Stimulated activated CD4-positive, alpha-beta T cell treated with anti-CD3 and anti-CD28 coated beads, Interleukin-4, amount 100 ng/mL, for 4 hours (primary cell): ENCODE results near the gene RIT2.
"Not testable (repeated sequence)": the region's sequence is repeated elsewhere in the genome, so short reads cannot be mapped to it uniquely, and the experiment has no call there.

Source experiments
- DNase-seq, 2 experiments: peaks; one replicate each; pipeline ENCODE4 v3.0.0-alpha.2; 2020

The RIT2 gene

DNA sequence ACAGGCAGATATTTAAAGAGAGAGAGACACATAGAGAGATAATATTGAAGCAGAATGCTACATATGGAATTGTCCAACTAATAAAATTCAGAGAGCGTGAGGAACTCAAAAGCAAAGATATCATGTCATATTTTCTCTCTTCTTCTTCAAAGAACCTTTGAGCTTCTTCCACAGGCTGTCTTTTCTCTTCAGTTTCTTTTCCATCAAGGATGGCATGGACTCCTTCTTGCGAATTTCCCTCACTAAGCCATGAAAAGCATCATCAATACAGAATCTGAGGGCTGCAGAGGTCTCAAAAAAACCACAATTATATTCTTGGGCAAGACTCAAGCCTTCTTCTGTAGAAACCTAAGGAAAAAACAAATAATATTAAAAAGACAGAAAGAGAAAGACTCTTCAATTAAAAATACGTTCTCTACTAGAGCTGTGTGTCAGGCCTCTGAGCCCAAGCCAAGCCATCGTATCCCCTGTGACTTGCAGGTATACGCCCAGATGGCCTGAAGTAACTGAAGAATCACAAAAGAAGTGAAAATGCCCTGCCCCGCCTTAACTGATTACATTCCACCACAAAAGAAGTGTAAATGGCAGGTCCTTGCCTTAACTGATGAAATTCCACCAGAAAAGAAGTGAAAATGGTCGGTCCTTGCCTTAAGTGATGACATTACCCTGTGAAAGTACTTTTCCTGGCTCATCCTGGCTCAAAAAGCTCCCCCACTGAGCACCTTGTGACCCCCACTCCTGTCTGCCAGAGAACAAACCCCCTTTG lies 371.9 kb downstream of the RIT2 start:
- DNase-seq = no peak

DNA sequence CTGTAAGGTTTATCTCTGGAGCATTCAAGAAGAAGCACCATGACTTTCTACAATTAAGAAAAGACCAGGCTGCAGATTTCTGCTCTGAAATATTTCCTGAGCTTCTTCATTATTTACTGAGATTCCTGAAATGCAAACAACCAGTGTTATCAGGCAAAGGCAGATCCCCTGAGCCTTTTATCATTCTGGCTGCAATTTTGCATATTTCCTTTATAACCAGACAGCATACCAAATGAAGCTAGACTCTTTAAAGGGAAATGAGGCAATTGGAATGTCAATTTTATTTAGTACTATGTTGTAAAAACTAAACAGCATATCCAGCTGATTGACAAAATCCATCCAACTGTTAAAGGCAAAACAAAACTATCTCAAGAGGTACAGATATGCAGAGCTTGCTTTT lies 372.5 kb downstream of the RIT2 start:
- DNase-seq = no peak

GRCh38 chr18:42742474-42742873 lies 373.0 kb downstream of the RIT2 start:
- DNase-seq = no peak

GRCh38 chr18:42741805-42742347 lies 373.6 kb downstream of the RIT2 start:
- DNase-seq = not testable (repeated sequence)

GRCh38 chr18:42741299-42741698 lies 374.2 kb downstream of the RIT2 start:
- not testable (repeated sequence) for DNase-seq

- DNase-seq = no peak
These were observed 379.4 kb downstream of the RIT2 start for GRCh38 chr18:42736074-42736473.

- no peak for DNase-seq
These were observed 381.0 kb downstream of the RIT2 start for GRCh38 chr18:42734520-42734919.

DNA sequence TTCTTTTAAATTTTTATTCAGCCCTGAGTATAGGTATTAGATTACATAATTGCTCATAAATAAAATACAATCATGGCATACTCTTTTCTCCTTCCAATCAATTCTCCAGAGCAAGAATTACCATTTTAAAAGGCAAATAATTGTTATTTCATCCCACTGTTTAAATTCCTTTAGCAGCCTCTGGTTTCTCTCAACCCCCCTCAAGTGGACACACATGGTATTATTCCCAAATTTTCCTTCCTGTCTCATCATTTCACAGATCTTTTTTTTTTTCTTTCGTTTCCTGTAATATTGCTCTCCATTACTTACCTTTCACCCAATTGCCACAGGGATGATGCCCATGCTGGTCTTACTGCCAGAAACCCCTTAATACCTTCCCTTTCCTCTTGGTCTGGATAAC lies 385.2 kb downstream of the RIT2 start:
- DNase-seq = no peak

GRCh38 chr18:42719221-42719620 lies 396.3 kb downstream of the RIT2 start:
- no peak for DNase-seq

GRCh38 chr18:42712065-42712464 lies 403.4 kb downstream of the RIT2 start:
- no peak for DNase-seq

- DNase-seq = no peak
These were observed 408.4 kb downstream of the RIT2 start for GRCh38 chr18:42707080-42707479.

DNA sequence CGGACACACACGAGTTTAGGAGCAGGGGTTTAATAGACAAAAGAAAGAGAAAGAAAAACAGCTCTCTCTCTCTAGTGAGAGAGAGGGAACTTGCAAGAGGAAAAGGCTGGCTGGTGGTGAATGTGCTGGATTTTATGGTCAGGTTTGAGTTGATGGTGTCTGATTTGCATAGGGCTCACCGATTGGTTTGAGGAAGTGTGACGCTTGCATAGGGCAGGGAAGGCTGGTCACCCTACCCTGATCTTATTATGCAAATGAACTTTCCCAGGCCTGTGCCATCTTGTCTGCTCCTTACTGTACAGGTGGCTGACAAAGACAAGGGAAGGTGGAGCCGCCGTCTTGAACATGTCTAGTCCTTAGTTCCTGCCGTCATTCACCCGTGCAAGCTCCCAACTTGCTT lies 408.9 kb downstream of the RIT2 start:
- no peak for DNase-seq

DNA sequence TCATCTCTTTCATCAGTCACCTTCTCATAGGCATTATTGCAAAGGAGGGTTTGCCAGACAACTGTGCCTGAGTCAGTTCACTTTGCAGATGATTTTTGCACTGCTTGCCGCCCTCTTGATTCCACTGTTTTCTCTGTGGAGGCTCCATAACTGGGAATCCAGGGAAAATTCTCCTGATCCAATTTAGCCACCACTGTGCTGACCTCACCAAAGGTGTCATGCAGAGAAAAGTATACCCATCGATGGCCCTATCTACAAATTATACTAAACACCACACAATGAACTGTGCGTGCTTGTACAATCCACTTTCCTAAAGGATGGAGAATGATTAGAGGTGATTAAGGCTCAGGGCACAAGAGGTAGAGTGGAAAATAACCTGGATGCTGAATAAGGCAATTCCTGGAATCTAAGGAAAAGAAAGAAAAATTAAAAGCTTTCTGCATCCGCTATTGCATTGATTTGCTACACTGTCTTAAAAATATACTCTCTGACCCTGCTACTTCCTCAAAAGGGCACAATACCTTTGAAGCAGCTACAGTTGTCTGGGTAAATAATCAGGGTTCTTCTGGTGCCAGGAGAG lies 409.4 kb downstream of the RIT2 start:
- DNase-seq = no peak
